Measurements from ENCODE around the gene C10orf53.

The C10orf53 gene

DNA sequence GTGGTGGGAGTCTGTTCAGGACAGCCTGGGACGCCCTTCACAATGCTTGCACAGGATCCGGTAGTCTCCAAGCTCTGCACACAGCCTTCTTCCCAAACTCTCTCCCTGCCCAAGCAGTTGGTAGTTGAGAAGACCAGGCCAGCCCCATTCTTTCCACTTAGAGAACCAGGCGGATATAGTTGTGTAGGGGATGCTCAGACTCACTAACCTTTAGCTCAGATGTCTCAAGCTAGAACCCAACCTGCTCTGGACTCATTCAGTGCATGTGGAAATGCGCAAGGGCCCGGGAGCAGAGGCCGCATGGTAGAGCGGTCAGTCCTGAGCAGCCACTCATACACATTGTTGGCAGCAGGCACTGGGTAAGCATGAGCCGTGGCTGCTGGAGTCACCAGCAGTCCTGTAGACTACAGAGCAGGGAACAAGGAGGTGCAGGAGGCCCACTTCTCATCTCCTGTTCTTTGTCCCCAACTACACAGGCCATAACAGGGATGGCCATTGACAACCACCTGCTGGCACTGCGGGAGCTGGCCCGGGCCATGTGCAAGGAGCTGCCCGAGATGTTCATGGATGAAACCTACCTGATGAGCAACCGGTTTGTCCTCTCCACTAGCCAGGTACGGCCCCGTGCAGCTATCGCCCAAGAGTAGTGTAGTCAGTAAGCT, 17.2 kb upstream of the C10orf53 start:
- no peaks in the 10 kb centered on the region for H3K79me1 ChIP-seq (replicated peaks; ENCODE audit: low read length, poor library complexity, severe bottlenecking)
- H3K23ac ChIP-seq (ENCODE audit: low read length in 2 of 2), result no peak overlapping the region
- H2BK12ac ChIP-seq (ENCODE audit: low read length in 2 of 2), result no peak overlapping the region
- no peak overlapping the region for H2BK5ac ChIP-seq (ENCODE audit: low read depth, low read length, poor library complexity, severe bottlenecking)
- no peak overlapping the region for H3K27ac ChIP-seq (ENCODE audit: low read length, poor library complexity, severe bottlenecking)
- peaks cover 6% of the 10 kb centered on the region for H3K9me3 ChIP-seq (ENCODE audit: control insufficient read depth, low read length)
- H3K18ac ChIP-seq (ENCODE audit: low read depth in 1 of 2, low read length in 2 of 2), result no peak overlapping the region
- no peak overlapping the region for H3K4me2 ChIP-seq (ENCODE audit: low read length, poor library complexity, severe bottlenecking)
- H3K27me3 ChIP-seq (ENCODE audit: control insufficient read depth in 1 of 2, insufficient read depth in 1 of 2, low read length in 2 of 2), result peaks cover 11 to 50% of the 10 kb centered on the region in 2 experiments
- H2BK120ac ChIP-seq (ENCODE audit: low read depth, low read length), result no peak overlapping the region
- no peaks in the 10 kb centered on the region for H3K36me3 ChIP-seq (ENCODE audit: control insufficient read depth in 1 of 2, insufficient read depth in 2 of 2, low read depth in 1 of 2, low read length in 2 of 2)
- no peaks in the 10 kb centered on the region for H3K4me1 ChIP-seq (ENCODE audit: control insufficient read depth, insufficient read depth, low read depth, low read length)
- H2AK5ac ChIP-seq (ENCODE audit: low read length, severe bottlenecking), result no peak overlapping the region
- DNase-seq, result no peak
- WGBS, result 88% methylated on average over 14 of the region's 15 CpGs
- no peak overlapping the region for H3K9ac ChIP-seq (ENCODE audit: low read length)
- no peak overlapping the region for H4K8ac ChIP-seq (ENCODE audit: low read length)
- no peak overlapping the region for H2AFZ ChIP-seq (ENCODE audit: low read depth, low read length)
- H3K4me3 ChIP-seq (ENCODE audit: insufficient read depth in 1 of 2, low read depth in 1 of 2, low read length in 2 of 2), result no peak overlapping the region
- H3K4ac ChIP-seq (ENCODE audit: low read depth in 1 of 2, low read length in 2 of 2), result no peak overlapping the region
- no peak overlapping the region for H2BK15ac ChIP-seq (ENCODE audit: low read depth, poor library complexity, severe bottlenecking)
- H4K91ac ChIP-seq (ENCODE audit: low read length), result no peak overlapping the region
- H3K14ac ChIP-seq (ENCODE audit: low read length in 2 of 2), result no peak overlapping the region

DNA sequence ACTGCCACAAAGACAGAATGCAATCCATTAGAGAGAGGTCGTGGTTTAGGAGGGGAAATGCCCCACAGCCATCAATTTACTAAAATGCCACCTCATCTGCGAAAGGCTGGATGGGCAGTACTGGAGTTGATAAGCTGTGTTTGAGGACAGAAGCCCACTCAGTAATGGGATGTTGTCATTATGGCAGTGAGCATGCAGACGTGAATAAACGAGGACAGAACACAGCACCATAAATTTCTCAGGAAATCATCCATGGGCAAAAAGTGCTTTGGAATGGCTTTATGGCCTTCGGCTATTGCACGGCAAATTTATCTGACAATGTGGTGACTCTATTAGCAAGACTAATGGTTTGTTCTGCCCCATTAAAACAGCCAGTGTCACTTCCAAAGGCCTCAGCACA, 15.9 kb upstream of the C10orf53 start:
- Histone ChIP-seq H3K4ac (ENCODE audit: low read depth in 1 of 2, low read length in 2 of 2) (no peak overlapping the region), H2AFZ (ENCODE audit: low read depth, low read length) (no peak overlapping the region), H3K27me3 (ENCODE audit: control insufficient read depth in 1 of 2, insufficient read depth in 1 of 2, low read length in 2 of 2) (peaks cover 17 to 62% of the 10 kb centered on the region in 2 experiments), H2BK120ac (ENCODE audit: low read depth, low read length) (no peak overlapping the region), H3K18ac (ENCODE audit: low read depth in 1 of 2, low read length in 2 of 2) (no peak overlapping the region), H2BK15ac (ENCODE audit: low read depth, poor library complexity, severe bottlenecking) (no peak overlapping the region), H3K14ac (ENCODE audit: low read length in 2 of 2) (no peak overlapping the region), H3K4me3 (ENCODE audit: insufficient read depth in 1 of 2, low read depth in 1 of 2, low read length in 2 of 2) (no peak overlapping the region), H3K4me1 (ENCODE audit: control insufficient read depth, insufficient read depth, low read depth, low read length) (no peaks in the 10 kb centered on the region), H2BK5ac (ENCODE audit: low read depth, low read length, poor library complexity, severe bottlenecking) (no peak overlapping the region), H3K27ac (ENCODE audit: low read length, poor library complexity, severe bottlenecking) (no peak overlapping the region), H4K91ac (ENCODE audit: low read length) (no peak overlapping the region), H3K9ac (ENCODE audit: low read length) (no peak overlapping the region), H3K36me3 (ENCODE audit: control insufficient read depth in 1 of 2, insufficient read depth in 2 of 2, low read depth in 1 of 2, low read length in 2 of 2) (no peaks in the 10 kb centered on the region), H2AK5ac (ENCODE audit: low read length, severe bottlenecking) (no peak overlapping the region), H2BK12ac (ENCODE audit: low read length in 2 of 2) (no peak overlapping the region), H3K23ac (ENCODE audit: low read length in 2 of 2) (no peak overlapping the region), H3K79me1 (replicated peaks; ENCODE audit: low read length, poor library complexity, severe bottlenecking) (no peaks in the 10 kb centered on the region), H3K4me2 (ENCODE audit: low read length, poor library complexity, severe bottlenecking) (no peak overlapping the region), H3K9me3 (ENCODE audit: control insufficient read depth, low read length) (peaks cover 6% of the 10 kb centered on the region), H4K8ac (ENCODE audit: low read length) (no peak overlapping the region)
- 44% methylated on average over 6 of the region's 6 CpGs for WGBS
- no peak for DNase-seq

DNA sequence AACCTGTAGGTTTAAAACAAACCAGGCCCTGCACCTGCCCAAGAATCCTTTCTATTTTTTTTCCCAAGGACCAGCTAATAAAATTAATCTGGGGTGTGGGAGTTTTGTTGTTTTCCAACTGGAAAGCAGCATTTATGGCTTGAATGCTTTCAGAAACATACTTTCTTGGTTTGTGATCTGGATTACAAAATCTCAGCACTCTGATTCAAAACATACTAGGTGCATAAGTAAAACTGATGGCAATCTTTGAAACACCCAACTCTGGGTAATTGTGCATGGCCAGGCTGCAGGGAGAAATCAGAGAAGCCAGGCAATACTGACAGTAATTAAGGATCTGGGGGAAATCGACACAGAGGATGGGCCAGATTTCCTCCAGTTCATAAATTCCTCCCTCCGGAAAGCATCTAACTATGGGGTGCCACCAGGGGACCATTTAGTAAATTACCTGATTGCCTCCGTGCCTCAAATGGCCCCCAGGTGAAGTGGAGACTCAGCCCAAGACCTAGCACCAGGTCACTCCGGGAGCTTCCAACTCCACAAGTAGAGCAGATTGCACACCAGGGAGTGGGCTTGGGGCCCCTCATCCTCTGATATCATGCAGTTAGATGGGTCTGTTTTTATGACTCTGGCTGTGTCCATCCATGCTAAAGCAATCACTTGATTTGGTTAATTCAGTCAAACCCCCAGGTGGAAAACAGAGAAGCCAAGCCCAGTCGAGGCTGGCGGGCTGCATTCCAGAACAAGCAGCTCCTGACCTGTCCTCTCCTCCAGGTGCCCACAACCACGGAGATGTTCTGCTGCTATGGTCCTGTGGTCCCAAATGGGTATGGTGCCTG, 15.2 kb upstream of the C10orf53 start:
- H3K4me1 ChIP-seq (ENCODE audit: control insufficient read depth, insufficient read depth, low read depth, low read length), result no peaks in the 10 kb centered on the region
- no peak overlapping the region for H2AFZ ChIP-seq (ENCODE audit: low read depth, low read length)
- H4K8ac ChIP-seq (ENCODE audit: low read length), result no peak overlapping the region
- H3K9me3 ChIP-seq (ENCODE audit: control insufficient read depth, low read length), result peaks cover 1% of the 10 kb centered on the region
- H2AK5ac ChIP-seq (ENCODE audit: low read length, severe bottlenecking), result no peak overlapping the region
- WGBS, result 75% methylated on average over 7 of the region's 7 CpGs
- peaks cover 23 to 68% of the 10 kb centered on the region in 2 experiments for H3K27me3 ChIP-seq (ENCODE audit: control insufficient read depth in 1 of 2, insufficient read depth in 1 of 2, low read length in 2 of 2)
- H4K91ac ChIP-seq (ENCODE audit: low read length), result no peak overlapping the region
- no peak overlapping the region for H2BK12ac ChIP-seq (ENCODE audit: low read length in 2 of 2)
- H3K14ac ChIP-seq (ENCODE audit: low read length in 2 of 2), result no peak overlapping the region
- H3K9ac ChIP-seq (ENCODE audit: low read length), result no peak overlapping the region
- H3K79me1 ChIP-seq (replicated peaks; ENCODE audit: low read length, poor library complexity, severe bottlenecking), result no peaks in the 10 kb centered on the region
- H3K4ac ChIP-seq (ENCODE audit: low read depth in 1 of 2, low read length in 2 of 2), result no peak overlapping the region
- no peak overlapping the region for H2BK15ac ChIP-seq (ENCODE audit: low read depth, poor library complexity, severe bottlenecking)
- H3K4me2 ChIP-seq (ENCODE audit: low read length, poor library complexity, severe bottlenecking), result no peak overlapping the region
- H2BK120ac ChIP-seq (ENCODE audit: low read depth, low read length), result no peak overlapping the region
- H3K36me3 ChIP-seq (ENCODE audit: control insufficient read depth in 1 of 2, insufficient read depth in 2 of 2, low read depth in 1 of 2, low read length in 2 of 2), result no peaks in the 10 kb centered on the region
- no peak overlapping the region for H3K18ac ChIP-seq (ENCODE audit: low read depth in 1 of 2, low read length in 2 of 2)
- DNase-seq, result no peak
- no peak overlapping the region for H2BK5ac ChIP-seq (ENCODE audit: low read depth, low read length, poor library complexity, severe bottlenecking)
- H3K4me3 ChIP-seq (ENCODE audit: insufficient read depth in 1 of 2, low read depth in 1 of 2, low read length in 2 of 2), result peak overlapping the region in 1 of 2 experiments; percentile 7
- H3K27ac ChIP-seq (ENCODE audit: low read length, poor library complexity, severe bottlenecking), result no peak overlapping the region
- no peak overlapping the region for H3K23ac ChIP-seq (ENCODE audit: low read length in 2 of 2)

DNA sequence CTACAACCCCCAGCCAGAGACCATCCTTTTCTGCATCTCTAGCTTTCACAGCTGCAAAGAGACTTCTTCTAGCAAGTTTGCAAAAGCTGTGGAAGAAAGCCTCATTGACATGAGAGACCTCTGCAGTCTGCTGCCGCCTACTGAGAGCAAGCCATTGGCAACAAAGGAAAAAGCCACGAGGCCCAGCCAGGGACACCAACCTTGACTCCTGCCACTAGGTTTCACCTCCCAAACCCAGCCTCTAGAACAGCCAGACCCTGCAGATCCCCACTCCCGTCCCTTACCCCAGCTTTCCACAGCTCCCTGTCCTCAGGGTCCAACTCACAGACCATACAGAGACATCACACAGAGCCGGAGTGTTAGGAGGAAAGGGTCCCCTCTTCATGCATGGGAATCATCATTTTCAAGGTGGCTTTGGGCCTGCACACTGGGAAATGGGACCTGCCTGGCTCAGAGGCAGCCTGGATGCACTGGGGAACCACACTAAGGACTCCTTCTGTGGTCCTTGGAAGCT, 14.6 kb upstream of the C10orf53 start:
- no peak overlapping the region for H3K23ac ChIP-seq (ENCODE audit: low read length in 2 of 2)
- no peak overlapping the region for H3K27ac ChIP-seq (ENCODE audit: low read length, poor library complexity, severe bottlenecking)
- no peak overlapping the region for H2BK120ac ChIP-seq (ENCODE audit: low read depth, low read length)
- no peak overlapping the region for H3K14ac ChIP-seq (ENCODE audit: low read length in 2 of 2)
- H3K4me2 ChIP-seq (ENCODE audit: low read length, poor library complexity, severe bottlenecking), result no peak overlapping the region
- H4K8ac ChIP-seq (ENCODE audit: low read length), result no peak overlapping the region
- no peak overlapping the region for H4K91ac ChIP-seq (ENCODE audit: low read length)
- DNase-seq, result no peak
- no peak overlapping the region for H3K9ac ChIP-seq (ENCODE audit: low read length)
- no peak overlapping the region for H2AK5ac ChIP-seq (ENCODE audit: low read length, severe bottlenecking)
- H3K4me3 ChIP-seq (ENCODE audit: insufficient read depth in 1 of 2, low read depth in 1 of 2, low read length in 2 of 2), result no peak overlapping the region
- H3K18ac ChIP-seq (ENCODE audit: low read depth in 1 of 2, low read length in 2 of 2), result no peak overlapping the region
- WGBS, result 49% methylated on average over 4 of the region's 4 CpGs
- H3K9me3 ChIP-seq (ENCODE audit: control insufficient read depth, low read length), result no peaks in the 10 kb centered on the region
- H3K27me3 ChIP-seq (ENCODE audit: control insufficient read depth in 1 of 2, insufficient read depth in 1 of 2, low read length in 2 of 2), result peaks cover 27 to 75% of the 10 kb centered on the region in 2 experiments
- H3K79me1 ChIP-seq (replicated peaks; ENCODE audit: low read length, poor library complexity, severe bottlenecking), result no peaks in the 10 kb centered on the region
- H3K4me1 ChIP-seq (ENCODE audit: control insufficient read depth, insufficient read depth, low read depth, low read length), result no peaks in the 10 kb centered on the region
- no peak overlapping the region for H2BK5ac ChIP-seq (ENCODE audit: low read depth, low read length, poor library complexity, severe bottlenecking)
- H3K4ac ChIP-seq (ENCODE audit: low read depth in 1 of 2, low read length in 2 of 2), result no peak overlapping the region
- no peak overlapping the region for H2AFZ ChIP-seq (ENCODE audit: low read depth, low read length)
- H2BK12ac ChIP-seq (ENCODE audit: low read length in 2 of 2), result no peak overlapping the region
- H3K36me3 ChIP-seq (ENCODE audit: control insufficient read depth in 1 of 2, insufficient read depth in 2 of 2, low read depth in 1 of 2, low read length in 2 of 2), result no peaks in the 10 kb centered on the region
- H2BK15ac ChIP-seq (ENCODE audit: low read depth, poor library complexity, severe bottlenecking), result no peak overlapping the region

Data from mesenchymal stem cell (in vitro differentiated cells and primary cell).